Fibroblast of mammary gland (primary cell): ENCODE measurements around the gene C22orf42.
"Not testable (repeated sequence)": the region's sequence is repeated elsewhere in the genome, so short reads cannot be mapped to it uniquely, and the experiment has no call there.

Experiments used
- DNase-seq: peaks from one replicate; pipeline ENCODE4 v3.0.0-alpha.2; 2010; ENCODE audit warnings: low read depth
- H3K4me3 ChIP-seq: 2 replicates; pipeline ENCODE4 v1.5.1; 2011; ENCODE audit warnings: low read depth, mild to moderate bottlenecking, low read length, moderate library complexity; ENCODE audit not compliant: control insufficient read depth
- TF ChIP-seq, protein P1 (sequence below): conservative IDR thresholded peaks from 2 replicates; pipeline ENCODE4 v1.5.1; 2011; ENCODE audit warnings: low read depth, low read length, inconsistent platforms; ENCODE audit not compliant: control insufficient read depth, insufficient read depth

The C22orf42 gene

DNA sequence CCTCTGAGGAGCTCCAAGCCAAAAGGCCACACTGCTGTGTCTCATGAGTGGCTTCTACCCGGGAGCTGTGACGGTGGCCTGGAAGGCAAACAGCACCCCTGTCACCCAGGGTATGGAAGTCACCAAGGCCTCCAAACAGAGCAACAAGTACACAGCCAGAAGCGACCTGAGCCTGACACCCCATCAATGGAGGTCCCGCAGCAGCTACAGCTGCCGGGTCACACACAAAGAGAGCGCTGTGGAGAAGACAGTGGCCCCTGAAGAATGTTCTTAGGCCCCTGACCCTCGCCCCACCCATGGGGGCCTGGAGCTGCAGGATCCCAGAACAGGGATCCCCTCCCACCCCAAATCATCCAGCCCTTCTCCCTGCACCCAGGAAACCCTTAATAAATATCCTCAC, 40.9 kb upstream of the C22orf42 start:
- no peak for DNase-seq
- TF ChIP-seq, protein P1, sequence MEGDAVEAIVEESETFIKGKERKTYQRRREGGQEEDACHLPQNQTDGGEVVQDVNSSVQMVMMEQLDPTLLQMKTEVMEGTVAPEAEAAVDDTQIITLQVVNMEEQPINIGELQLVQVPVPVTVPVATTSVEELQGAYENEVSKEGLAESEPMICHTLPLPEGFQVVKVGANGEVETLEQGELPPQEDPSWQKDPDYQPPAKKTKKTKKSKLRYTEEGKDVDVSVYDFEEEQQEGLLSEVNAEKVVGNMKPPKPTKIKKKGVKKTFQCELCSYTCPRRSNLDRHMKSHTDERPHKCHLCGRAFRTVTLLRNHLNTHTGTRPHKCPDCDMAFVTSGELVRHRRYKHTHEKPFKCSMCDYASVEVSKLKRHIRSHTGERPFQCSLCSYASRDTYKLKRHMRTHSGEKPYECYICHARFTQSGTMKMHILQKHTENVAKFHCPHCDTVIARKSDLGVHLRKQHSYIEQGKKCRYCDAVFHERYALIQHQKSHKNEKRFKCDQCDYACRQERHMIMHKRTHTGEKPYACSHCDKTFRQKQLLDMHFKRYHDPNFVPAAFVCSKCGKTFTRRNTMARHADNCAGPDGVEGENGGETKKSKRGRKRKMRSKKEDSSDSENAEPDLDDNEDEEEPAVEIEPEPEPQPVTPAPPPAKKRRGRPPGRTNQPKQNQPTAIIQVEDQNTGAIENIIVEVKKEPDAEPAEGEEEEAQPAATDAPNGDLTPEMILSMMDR = no peak
- H3K4me3 ChIP-seq = no peak overlapping the region

DNA sequence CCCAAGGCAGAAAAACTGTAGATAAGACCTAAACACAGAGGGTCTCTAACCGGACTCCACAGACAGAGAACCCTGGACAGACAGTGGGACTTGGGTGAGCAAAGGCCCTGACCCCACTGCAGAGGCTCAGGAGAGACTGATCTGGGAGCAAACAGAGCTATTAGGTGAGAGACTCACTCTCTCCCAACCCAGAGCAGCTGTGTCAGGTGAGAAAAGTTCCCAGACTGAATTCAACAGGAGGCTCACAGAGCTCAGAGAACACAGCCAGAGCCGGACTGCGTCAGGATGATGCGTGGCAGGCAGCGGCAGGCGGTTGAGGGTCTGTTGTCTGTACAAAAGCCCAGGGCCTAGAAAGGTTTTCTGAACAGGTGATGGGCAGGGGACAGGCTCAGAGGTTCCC, 40.2 kb upstream of the C22orf42 start:
- H3K4me3 ChIP-seq = no peak overlapping the region
- DNase-seq = no peak
- TF ChIP-seq, protein P1 = no peak

DNA sequence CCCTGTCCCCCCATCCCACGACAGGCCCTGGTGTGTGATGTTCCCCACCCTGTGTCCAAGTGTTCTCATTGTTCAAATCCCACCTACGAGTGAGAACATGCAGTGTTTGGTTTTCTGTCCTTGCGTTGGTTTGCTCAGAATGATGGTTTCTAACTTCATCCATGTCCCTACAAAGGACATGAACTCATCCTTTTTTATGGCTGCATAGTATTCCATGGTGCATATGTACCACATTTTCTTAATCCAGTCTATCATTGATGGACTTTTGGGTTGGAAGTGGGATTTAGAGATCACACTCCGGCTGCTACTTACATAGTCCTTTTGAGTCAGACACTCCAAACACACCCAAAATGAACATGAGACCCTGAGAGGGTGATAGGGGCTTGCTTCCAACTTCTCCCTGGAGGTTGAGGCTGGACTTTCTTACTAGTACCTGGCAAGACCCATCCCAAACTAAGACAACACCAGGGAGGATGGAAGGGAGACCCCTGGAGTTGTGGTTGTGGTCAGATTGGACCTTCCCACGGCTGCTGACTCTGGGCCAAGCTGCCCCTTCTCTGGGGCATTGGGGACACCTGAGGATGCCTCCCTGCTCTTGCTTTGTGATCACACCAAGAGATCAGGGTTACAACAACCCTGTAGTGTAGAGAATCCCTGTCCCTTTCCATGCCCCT, 38.6 kb upstream of the C22orf42 start:
- not testable (repeated sequence) for H3K4me3 ChIP-seq, DNase-seq

DNA sequence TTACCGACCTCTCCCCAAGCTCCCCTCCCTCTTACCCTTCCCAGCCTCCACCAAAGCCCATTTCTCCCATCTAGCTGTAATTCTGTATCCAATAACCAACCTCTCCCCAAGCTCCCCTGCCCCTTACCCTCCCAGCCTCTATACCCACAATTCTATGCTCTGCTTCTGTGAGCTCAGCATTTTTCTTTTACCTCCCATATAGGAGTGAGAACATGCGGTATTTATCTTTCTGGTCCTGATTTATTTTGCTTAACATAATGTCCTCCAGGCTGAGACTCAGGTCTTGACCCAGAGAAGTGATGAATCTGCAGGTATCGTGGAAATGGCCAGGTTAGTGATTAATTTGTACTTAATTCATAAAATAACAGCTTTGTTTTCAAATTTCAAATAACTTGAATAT, 36.8 kb upstream of the C22orf42 start:
- DNase-seq, H3K4me3 ChIP-seq: not testable (repeated sequence)

DNA sequence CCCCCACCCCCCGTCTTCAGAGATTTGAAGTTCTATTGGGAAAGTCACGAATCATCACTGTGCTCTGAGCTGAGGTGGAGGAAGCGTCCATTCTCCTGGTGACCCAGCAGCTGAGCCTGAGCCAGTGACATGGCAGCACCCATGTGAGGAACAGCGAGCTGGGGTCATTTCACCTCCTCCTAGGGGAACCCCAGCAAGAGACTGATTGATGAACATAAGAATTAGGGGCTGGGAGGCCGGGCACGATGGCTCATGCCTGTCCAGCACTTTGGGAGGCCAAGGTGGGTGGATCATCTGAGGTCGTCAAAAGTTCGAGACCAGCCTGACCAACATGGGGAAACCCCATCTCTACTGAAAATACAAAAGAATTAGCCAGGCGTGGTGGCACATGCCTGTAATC, 34.2 kb upstream of the C22orf42 start:
- not testable (repeated sequence) for H3K4me3 ChIP-seq, DNase-seq

DNA sequence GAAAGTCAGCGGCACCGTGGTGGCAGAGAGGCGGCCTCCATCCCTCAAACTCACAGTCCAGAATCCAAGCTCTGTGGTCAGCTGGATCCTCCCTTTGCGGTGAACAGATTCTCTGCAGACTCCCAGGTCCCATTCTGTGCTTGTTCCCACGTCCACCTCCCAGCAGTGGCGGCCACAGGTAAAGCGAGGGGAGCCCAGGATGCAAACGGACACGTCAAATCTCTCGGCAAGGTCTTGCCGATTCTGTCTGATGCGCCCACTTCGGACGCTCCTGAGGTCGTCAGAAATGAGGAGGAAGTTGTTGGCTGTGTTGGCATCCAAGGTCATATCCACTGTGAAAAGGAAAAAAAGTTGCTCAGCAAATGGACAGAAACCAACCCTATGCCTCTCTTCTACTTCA, 31.9 kb upstream of the C22orf42 start:
- DNase-seq, H3K4me3 ChIP-seq: not testable (repeated sequence)

DNA sequence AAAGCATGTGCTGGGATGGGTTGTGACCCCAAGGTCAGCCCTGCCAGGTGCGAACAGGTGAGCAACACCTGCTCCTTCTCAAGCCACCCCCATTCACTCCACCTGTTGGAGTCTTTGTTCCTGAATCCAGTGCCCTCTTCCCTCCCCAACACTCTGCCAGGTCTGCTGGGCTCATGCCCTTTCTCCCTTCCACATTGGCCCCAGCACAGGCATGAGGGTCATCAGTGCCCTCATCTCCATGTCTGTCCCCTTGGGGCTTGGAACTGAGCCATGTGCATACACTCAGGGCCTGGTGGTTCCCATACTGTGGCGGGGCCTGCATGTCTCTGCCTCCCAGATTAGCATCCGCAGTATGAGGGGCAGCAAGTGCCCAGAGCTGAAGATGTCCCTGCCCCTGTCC, 26.7 kb upstream of the C22orf42 start:
- H3K4me3 ChIP-seq = no peak overlapping the region
- TF ChIP-seq, protein P1 = no peak
- no peak for DNase-seq

DNA sequence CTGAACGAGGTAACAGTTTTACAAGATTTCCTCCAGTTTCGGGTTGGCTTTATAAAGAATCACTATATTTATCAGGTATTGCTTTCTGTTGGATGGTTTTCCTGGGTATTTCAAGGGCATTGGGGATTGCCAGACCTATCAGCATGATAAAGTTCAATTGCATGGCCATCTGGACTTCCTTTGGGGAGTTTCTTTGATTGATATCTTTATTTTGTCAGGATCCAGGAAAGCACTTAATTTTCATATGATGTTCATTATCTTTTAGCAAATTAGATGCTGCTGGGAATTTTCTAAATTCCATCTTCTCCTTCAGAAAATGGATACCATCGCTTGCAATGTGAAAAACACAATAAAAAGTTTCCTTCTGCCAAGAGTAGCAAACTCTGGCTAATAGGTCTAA, 24.5 kb upstream of the C22orf42 start:
- DNase-seq = no peak
- TF ChIP-seq, protein P1 = no peak
- no peak overlapping the region for H3K4me3 ChIP-seq

DNA sequence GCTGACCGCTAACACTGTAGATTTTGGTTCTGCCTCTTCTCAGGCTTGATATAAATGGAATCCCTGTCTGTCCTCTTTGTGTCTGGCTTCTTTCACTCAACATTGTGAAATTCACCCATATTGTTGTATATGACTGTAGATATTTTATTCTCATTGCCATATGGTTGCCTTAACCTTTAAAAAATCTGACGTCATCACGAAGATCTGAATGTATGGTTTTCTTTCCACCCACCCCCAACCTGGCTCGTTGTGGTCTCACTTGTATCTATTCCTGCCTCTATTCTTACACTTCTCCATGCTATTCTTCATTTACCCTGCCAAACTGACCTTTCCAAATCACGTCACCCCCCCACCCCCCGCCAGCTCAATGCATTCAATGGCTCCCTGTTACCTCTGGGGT, 21.9 kb upstream of the C22orf42 start:
- H3K4me3 ChIP-seq = no peak overlapping the region
- no peak for DNase-seq
- TF ChIP-seq, protein P1 = no peak
